ENCODE data around the gene NACC2.

DNA sequence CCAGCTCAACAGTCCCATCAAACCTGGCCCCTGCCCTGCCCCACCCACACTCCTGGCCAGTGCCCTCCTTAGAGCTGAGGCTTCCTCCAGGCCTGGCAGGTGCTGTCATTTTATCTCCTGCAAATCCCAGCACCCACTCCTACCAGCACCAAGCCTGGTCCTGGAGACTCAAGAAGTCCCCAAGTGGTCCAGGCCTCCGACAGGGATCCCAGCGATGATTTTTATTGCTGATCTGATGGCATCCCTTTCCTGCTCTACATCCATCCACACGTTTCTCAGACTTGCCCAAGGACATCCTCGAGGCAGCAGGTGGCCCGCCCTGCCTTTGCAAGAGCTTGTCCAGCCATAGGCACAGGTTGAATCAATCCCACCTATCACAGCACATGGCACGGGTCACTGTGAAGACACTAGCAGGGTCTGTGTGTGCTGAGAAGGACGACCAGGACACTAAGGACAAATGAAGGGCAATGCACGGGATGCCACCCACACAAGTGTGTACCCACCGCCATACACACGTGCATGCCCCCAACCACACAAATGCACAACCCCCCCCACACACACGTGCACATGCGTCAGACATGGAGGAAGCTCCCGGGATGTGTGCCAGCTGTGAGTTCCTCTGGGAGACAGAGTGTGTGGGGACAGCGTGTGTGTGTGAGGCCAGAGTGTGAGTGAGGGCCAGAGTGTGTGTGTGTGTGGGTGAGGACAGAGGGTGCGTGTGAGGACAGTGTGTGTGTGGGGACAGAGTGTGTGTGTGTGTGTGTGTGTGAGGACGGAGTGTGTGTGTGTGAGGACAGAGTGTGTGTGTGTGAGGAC is 71.5 kb downstream of the NACC2 start:
- TF ChIP-seq CTCF (IDR thresholded peaks at IDR 0.05) = no peak
- TF ChIP-seq POLR2A (IDR thresholded peaks at IDR 0.05) = no peak

Measured in right lobe of liver (tissue), 4 donors.